Fibroblast of skin of right biceps (primary cell): ENCODE data around the gene CCR6.
"Not testable (repeated sequence)": the region's sequence is repeated elsewhere in the genome, so short reads cannot be mapped to it uniquely, and the experiment has no call there.

Experiments used
- DNase-seq: peaks from one replicate; pipeline ENCODE4 v3.0.0-alpha.2; 2013

Gene CCR6

GRCh38 chr6:167178896-167179655 is 56.2 kb downstream of the CCR6 start:
- DNase-seq = not testable (repeated sequence)

- DNase-seq = not testable (repeated sequence)
Observed at GRCh38 chr6:167180086-167180485, 57.2 kb downstream of the CCR6 start.

GRCh38 chr6:167181351-167181750 is 58.5 kb downstream of the CCR6 start:
- DNase-seq = not testable (repeated sequence)

- DNase-seq = not testable (repeated sequence)
Observed at GRCh38 chr6:167182913-167183314, 60.0 kb downstream of the CCR6 start.

GRCh38 chr6:167185101-167185500 is 62.2 kb downstream of the CCR6 start:
- not testable (repeated sequence) for DNase-seq

GRCh38 chr6:167187275-167187674 is 64.4 kb downstream of the CCR6 start:
- DNase-seq = not testable (repeated sequence)
